ENCODE measurements around the gene FAF1.

GRCh38 chr1:50564417-50564816, 395.6 kb downstream of the FAF1 start:
- TF ChIP-seq EZH2 (IDR thresholded peaks at IDR 0.05; ENCODE audit: borderline replicate concordance, low read depth, low read length, poor library complexity, severe bottlenecking) (no peak), CTCF (conservative IDR thresholded peaks at IDR 0.05; ENCODE audit: low read depth, low read length) (no peak)
